Measurements from ENCODE around the gene GARIN5B. TPM values are rescaled to one million over a fixed set of nuclear protein-coding genes. Genes with fewer than 3 reads are reported as not detected.

Gene GARIN5B
- total RNA-seq, 1 experiment from 2014 or later = not detected

DNA sequence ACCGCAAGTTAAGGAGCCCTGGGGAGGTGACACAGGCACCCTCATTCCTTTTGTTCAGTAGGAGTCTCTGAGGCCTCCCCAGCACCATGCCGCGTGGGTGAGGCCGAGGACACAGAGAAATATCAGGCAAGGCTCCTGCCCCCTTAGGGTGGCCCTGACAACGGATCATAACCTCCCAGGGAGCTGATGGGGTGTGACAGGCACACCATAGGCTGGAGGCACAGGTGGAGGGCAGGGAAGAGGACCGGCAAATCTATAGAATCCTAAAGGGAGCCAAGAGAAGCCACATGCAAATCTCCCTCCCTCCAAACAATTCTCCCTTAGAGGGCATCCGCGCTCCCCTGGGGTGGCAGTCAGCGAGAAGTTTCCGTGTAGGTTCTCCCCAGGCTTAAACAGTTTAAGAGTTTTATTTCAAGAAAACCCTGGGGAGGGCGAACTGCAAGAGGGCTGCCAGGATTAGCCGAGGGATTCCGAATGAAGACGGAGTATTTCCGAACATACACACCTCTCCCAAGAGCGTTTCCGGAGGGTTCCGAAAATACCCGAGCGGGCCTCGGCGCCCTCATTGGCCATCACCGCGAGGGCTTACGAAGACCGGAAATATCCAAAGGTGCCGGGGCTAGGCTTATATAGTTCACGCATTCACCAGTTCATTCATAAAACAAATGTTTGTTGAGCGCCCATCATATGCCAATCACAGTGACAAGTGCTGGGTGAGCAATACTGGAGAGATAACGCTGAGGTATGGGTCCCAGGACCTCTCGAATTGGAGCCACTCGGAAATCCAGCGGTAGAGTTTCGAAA lies 22.1 kb upstream of the GARIN5B start:
- H3K4me3 Mint-ChIP-seq (ENCODE audit: unreplicated experiment) = peak overlapping the region; percentile 89
- CTCF ChIA-PET = interaction anchor here (0.6 to 3.4 kb wide), 17 partner anchors 10 to 297 kb away, joined by 3 to 61 read pairs (median 5); no protein-coding TSS in a partner anchor
- TSS peak; percentile 65 for BruUV-seq (replicated peaks)

DNA sequence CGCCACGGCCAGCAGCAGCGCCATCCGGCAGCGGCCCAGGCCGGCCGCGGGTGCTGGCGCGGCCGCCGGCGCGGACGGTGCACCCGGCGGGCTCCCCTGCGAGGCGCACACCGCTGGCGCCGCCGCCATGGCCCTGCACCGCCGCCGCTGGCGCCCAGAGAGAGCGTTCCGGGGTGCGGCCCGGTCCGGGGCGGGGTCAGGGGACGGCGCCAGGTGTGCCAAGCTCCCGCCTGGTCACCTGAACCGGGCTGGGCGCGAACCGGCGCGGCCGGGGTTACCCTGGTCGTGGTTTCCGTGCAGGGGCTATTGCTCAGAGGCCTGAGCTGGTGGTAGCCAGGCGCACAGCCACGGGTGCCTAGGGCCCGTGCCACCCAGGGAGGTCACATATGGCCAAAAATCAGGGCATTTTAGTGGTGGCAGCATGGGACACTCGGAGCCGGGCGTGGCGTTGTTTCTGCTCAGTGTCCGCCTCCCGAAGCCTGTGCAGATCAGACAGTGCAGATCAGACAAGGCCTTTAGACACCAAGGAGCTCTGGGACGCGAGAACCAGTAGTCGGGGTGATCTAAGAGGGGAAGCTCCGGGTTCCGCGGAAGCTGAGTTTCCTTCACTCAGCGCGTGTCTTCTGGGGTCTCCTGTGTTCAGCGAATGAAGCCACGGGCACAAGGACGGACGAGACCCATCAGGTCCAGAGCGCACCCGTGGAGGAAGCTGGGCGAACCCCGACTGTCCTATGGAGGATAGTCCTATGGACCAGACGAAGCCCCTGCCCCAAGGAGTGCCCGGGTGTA lies 21.3 kb upstream of the GARIN5B start, which contains the start of gene TMEM238:
Gene TMEM238, minus strand, starts transcription at position 162 of the 789 bp plus-strand sequence. Its CDS starts 33 bp downstream, at position 129.
- peak; percentile 48 for DNase-seq (ENCODE audit: unreplicated experiment)
- ChIA-PET CTCF (interaction anchor here (0.6 to 3.4 kb wide), 25 partner anchors 9 to 296 kb away, joined by 3 to 61 read pairs (median 4); partner anchors contain the start of genes DNAAF3 and ZNF628), POLR2A (interaction anchor here (0.6 to 6.1 kb wide), 36 partner anchors 8 to 321 kb away, joined by 3 to 98 read pairs (median 6); partner anchors contain the start of genes FIZ1, HSPBP1, ISOC2 and KMT5C)
- intact Hi-C loops (cut with micrococcal nuclease) = loop anchor here (2.0 kb wide), 1 partner anchor 92 kb away; no protein-coding TSS in a partner anchor
- H3K9me3 Mint-ChIP-seq (ENCODE audit: unreplicated experiment) = no peaks in the 10 kb centered on the region
- H3K36me3 Mint-ChIP-seq (ENCODE audit: insufficient read depth, unreplicated experiment) = peaks cover 49% of the 10 kb centered on the region
- H3K4me1 Mint-ChIP-seq (ENCODE audit: insufficient read depth, unreplicated experiment) = peaks cover 34% of the 10 kb centered on the region
- no TSS peak for BruUV-seq (replicated peaks)
- TF ChIP-seq CTCF (IDR thresholded peaks at IDR 0.05; ENCODE audit: unreplicated experiment) = no peak
- H3K27ac Mint-ChIP-seq (ENCODE audit: low read depth, unreplicated experiment) = peak within 1 kb of the TSS; percentile 93
- H3K4me3 Mint-ChIP-seq (ENCODE audit: unreplicated experiment) = peak within 1 kb of the TSS; percentile 89
- no peaks in the 10 kb centered on the region for H3K27me3 Mint-ChIP-seq (ENCODE audit: insufficient read depth, unreplicated experiment)

More for the DNA sequence above, 22.1 kb upstream of the GARIN5B start:
- POLR2A ChIA-PET = interaction anchor here (0.6 to 7.2 kb wide), 27 partner anchors 9 to 322 kb away, joined by 3 to 98 read pairs (median 8); partner anchors contain the start of genes FIZ1, HSPBP1, ISOC2 and KMT5C
- peak; percentile 98 for DNase-seq (ENCODE audit: unreplicated experiment)
- Mint-ChIP-seq H3K36me3 (ENCODE audit: insufficient read depth, unreplicated experiment) (peaks cover 57% of the 10 kb centered on the region), H3K9me3 (ENCODE audit: unreplicated experiment) (no peaks in the 10 kb centered on the region), H3K27ac (ENCODE audit: low read depth, unreplicated experiment) (peak overlapping the region; percentile 93), H3K27me3 (ENCODE audit: insufficient read depth, unreplicated experiment) (no peaks in the 10 kb centered on the region), H3K4me1 (ENCODE audit: insufficient read depth, unreplicated experiment) (peaks cover 35% of the 10 kb centered on the region)
- intact Hi-C loops (cut with micrococcal nuclease) = loop anchor here (1.0 to 2.0 kb wide), 4 partner anchors 46 to 92 kb away; partner anchors contain the start of gene KMT5C
- TF ChIP-seq CTCF (IDR thresholded peaks at IDR 0.05; ENCODE audit: unreplicated experiment) = no peak

DNA sequence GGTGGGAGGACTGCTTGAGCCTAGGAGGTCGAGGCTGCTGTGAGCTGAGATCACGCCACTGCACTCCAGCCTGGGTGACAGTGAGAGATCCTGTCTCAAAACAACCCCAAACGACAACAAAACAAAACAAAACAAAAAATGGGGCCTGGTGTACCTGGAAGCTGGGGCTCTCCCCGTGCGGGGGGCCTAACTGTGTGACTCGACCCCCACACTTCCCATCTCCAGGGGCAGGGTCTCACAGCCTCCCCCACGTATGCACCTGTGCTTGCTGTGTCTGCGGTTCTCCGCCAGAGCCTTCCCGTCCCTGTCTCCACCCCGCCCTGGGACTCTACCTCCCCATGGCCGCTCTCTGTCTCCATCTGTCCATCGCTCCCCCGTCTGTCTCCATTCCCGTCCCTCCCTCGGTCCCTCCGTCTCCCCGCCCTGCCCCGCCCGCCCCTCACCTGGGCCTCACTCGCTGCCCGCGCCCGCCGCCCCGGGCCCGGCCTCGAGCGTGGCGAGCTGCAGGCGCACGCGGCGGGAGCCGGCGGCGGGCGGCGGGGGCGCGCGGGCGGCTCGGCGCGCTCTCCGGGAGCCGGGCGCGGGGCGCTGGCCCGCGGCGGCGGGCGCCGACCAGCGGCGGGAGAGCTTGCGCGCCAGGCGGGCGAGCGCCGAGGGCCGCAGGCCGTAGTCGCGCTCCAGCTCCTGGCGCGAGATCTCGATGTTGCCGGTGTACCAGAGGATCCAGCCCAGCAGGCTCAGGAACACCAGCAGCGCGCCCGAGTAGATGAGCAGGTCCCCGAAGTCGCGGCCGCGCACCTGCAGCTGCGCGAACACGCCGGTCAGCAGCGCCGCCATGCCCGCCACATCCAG lies 20.4 kb upstream of the GARIN5B start:
- ChIA-PET CTCF (interaction anchor here (0.6 to 3.4 kb wide), 26 partner anchors 8 to 295 kb away, joined by 3 to 61 read pairs (median 4); partner anchors contain the start of genes DNAAF3 and TNNI3), POLR2A (interaction anchor here (0.6 to 6.1 kb wide), 38 partner anchors 8 to 321 kb away, joined by 3 to 98 read pairs (median 6); partner anchors contain the start of genes FIZ1, HSPBP1, ISOC2 and KMT5C)
- Mint-ChIP-seq H3K27me3 (ENCODE audit: insufficient read depth, unreplicated experiment) (no peaks in the 10 kb centered on the region), H3K9me3 (ENCODE audit: unreplicated experiment) (no peaks in the 10 kb centered on the region), H3K36me3 (ENCODE audit: insufficient read depth, unreplicated experiment) (peaks cover 41% of the 10 kb centered on the region), H3K27ac (ENCODE audit: low read depth, unreplicated experiment) (peak overlapping the region; percentile 57), H3K4me1 (ENCODE audit: insufficient read depth, unreplicated experiment) (peaks cover 29% of the 10 kb centered on the region), H3K4me3 (ENCODE audit: unreplicated experiment) (peak overlapping the region; percentile 89)
- DNase-seq (ENCODE audit: unreplicated experiment) = peak; percentile 62
- peak; percentile 28 for TF ChIP-seq CTCF (IDR thresholded peaks at IDR 0.05; ENCODE audit: unreplicated experiment)
- BruUV-seq (replicated peaks) = no TSS peak
- intact Hi-C loops (cut with micrococcal nuclease) = loop anchor here (2.0 kb wide), 1 partner anchor 91 kb away; no protein-coding TSS in a partner anchor
